HG02938 (cell line): ENCODE results near the gene EEA1.
"Not testable (repeated sequence)": the region's sequence is repeated elsewhere in the genome, so short reads cannot be mapped to it uniquely, and the experiment has no call there.

Experiments
- ATAC-seq: cut with Tn5 transposase; IDR thresholded peaks from one replicate; pipeline ENCODE4 v1.9.1; 2021; ENCODE audit warnings: mild to moderate bottlenecking, moderate library complexity; ENCODE audit not compliant: unreplicated experiment

Gene EEA1

DNA sequence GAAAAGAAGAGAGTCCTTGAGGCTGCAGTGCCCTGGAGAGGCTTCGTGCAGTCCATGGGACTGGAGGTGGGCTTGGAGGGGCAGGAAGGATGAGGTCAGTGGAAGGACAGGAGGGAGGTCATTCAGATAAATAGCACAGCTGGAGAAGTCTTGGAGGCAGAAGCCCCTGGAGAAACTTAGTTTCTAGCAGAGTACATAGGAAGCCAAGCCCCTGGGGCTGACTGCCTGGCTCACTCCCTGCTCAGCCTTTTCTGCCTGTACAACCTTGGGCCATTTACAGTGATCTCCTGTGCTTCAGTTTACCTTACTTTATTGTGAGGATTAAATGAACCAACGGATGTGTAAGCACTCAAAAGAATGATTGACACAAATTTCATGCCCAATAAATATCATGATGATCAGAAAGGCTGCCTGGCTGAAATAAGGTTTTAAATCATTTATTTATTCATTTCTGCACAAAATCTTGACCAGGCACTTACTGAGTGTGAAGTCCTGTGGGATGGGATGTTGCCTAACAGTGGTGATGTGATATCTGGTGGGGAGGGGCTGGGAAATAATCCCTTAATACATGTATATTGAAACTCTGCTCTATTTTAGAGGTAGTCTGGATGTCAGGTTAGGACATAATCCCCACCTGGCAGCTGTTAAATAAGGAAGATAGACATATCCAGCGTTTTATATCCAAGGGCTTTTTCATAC, 172.0 kb downstream of the EEA1 start:
- no peak for ATAC-seq

DNA sequence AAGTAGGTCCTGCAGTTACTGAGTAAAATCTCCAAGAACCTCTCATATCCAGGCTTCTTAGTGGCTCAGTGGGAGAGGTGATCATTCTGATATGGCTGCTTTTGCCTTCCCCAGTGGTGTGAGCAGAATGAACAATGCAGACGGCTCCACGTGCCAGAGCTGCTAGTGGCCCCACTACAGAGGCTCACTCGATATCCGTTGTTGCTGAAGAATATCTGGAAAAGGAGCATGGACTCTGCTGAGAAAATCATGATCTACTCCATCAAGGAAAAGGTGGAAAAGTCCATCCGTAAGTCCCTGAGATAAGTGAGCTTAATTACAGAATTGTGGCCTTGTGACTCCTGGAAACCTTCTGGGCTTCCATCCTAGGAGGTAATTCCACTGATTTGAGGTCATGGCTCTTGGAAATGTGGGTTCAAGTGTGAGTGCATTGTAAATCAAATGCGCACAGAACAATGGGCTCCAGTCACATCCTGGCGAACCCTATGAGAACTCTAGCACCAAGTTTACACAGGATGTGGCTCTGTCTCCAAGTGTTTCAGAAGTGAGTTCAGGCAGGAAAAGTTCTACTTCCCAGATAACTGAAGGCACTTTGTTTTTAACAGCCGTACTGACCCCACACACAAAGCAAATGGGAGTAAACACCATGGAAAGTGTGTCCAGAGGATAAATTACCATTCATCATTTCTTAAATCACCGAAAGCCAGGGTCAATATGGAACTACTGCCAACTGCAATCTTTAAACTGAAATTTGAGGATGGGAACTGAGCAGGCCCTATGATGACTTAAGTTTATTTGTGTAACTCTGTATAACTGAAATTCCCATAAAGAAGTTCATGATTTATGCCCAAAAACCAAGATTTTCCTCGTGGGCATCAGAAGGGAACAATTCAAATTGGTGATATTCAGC, 174.9 kb downstream of the EEA1 start:
- no peak for ATAC-seq

- ATAC-seq: not testable (repeated sequence)
These were observed 179.4 kb downstream of the EEA1 start for GRCh38 chr12:92749691-92750090.

- no peak for ATAC-seq
These were observed 181.9 kb downstream of the EEA1 start for GRCh38 chr12:92747151-92747550.

- no peak for ATAC-seq
These were observed 183.1 kb downstream of the EEA1 start for GRCh38 chr12:92745856-92746550.

- ATAC-seq: no peak
These were observed 186.1 kb downstream of the EEA1 start for GRCh38 chr12:92743026-92743425.

DNA sequence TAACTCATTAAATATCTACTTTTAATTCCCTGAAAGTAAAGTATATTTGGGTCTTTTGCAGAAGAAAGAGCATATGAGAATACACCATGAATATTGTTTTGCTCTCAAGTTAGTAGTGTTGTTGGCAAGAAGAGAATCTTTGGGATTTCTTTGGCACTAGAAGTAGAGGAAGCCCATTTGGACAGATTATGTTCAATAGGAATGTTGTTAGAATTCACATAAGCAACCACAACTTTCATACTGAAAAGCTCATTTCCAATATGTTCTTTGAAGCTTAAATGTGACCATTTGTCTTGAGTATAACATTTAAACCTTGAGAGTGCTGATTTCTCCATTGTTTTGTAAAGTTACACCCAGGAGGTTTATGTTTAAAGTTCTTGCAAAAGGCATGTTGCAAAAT, 188.7 kb downstream of the EEA1 start:
- ATAC-seq: no peak

DNA sequence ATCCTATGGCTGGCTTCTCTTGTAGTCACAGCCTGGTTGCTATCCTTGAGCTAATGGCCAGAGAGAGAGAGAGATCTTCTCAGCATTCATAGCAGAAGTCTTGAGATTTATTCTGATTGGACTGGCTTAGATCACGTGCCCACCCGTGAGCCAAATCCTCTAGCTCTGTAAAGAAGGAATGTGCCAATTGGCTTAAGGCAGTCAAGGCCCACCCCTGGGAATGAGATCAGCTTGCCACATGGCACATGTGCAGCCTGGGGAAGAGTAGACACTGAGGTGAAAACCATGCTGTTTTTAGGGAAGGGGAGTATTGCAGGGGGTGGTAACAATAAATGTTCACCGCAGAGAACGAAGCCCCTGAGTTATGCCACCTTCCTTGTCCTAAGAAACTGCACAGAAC, 190.0 kb downstream of the EEA1 start:
- ATAC-seq: no peak

- ATAC-seq: no peak
These were observed 190.9 kb downstream of the EEA1 start for GRCh38 chr12:92737855-92738850.

DNA sequence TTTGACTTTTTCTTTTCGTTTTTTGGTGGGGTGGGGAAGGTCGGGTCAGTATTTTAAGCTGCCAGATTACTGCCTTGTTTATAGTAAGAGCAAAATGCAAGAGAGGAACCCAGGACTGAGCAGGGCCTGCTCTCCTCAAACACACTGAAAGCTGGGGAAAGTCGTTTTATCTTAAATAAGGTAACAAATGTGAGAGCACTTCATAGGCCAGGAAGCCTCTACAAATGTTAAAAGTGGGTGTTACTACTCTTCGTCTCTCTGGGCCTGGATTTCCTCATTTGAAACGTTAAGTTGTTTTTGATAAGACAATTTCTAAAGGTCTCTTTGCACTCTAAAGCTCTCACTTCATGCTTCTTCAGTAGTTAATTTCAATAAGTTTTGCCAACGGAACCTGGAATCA, 192.5 kb downstream of the EEA1 start:
- ATAC-seq: no peak

GRCh38 chr12:92735131-92735721, 193.9 kb downstream of the EEA1 start:
- ATAC-seq: no peak

- no peak for ATAC-seq
These were observed 195.4 kb downstream of the EEA1 start for GRCh38 chr12:92733661-92734060.

GRCh38 chr12:92733181-92733580, 195.9 kb downstream of the EEA1 start:
- ATAC-seq: no peak

- ATAC-seq: no peak
These were observed 196.4 kb downstream of the EEA1 start for GRCh38 chr12:92732716-92733115.

- ATAC-seq: no peak
These were observed 196.9 kb downstream of the EEA1 start for GRCh38 chr12:92732216-92732615.

DNA sequence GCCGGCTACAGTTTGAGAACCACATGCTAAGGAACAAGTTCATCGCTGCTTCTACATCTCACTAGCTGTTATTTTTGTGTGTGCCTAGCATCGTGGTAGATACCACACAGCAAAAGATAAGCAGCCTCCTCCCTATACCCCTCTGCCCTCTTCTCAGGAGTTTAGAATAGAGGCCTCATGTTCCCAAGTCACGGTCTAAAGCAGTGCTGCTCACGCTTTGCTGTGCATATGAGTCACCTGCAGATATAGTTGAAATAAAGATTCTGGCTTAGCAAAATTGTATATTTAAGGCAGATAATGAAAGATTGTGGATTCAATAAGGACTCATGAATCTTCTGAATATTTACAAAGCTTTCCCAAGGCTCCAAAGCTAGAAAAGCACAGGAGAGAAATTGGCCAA, 198.3 kb downstream of the EEA1 start:
- ATAC-seq: no peak

DNA sequence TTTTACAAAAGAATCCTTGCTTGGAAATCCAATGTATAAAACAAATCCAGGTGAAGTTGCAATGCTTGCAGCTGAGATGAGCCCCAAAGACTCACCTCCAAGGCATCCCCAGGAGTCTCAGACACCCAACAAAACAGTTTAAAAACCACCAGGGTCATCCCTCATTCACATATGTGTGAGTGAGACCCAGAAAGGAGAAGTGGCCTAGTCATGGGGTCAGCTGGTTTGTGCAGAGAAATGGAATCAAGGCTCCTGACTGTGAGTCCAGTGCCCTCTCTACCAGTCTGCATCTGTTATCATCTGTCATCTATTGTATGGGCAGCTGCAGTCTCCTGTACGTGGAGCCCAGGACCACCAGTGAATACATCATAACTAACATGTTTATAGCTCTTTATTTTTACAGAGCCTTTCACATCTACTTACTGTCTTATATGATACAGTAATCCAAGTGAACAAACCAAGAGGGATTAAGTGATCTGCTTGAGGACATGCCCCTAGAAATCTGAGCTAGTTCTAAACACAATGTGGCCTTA, 199.3 kb downstream of the EEA1 start:
- ATAC-seq: no peak

DNA sequence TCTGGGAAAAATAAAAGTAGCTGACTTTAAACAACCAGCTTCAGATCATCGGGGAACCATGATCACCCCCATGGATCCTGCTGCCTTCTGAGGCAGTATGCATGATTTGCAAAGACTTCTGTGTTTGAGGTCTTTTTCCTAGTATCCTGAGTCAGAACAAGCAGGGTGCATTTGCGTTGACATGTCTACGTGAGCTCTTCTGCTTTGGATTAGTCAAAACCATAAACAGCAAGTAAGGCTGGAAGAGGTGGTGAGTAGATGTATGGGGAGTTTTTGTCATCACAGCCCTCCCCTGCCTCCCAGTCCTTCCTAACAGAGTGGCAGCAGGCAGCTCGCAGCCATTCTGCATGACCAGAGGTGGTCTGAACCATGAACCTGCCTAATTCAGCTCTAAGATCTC, 202.2 kb downstream of the EEA1 start:
- ATAC-seq: no peak

DNA sequence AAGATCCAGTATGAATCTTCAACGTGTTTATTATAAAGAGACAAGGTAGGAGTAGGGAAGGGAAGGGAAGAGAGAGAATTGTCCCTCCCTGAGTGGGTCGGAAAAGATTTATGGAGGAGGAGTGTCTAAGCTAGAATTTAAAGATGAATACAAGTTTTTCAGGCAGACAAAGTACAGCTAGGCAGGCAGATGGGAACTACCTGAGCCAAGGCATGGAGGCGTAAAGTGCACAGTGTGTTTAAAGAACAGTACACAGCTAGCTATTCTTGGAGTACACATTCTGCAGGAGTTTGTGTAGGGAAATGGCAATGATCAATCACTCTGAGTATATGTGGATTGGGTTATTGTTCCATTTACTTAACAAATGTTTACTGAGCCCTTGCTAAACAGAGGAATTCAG, 206.2 kb downstream of the EEA1 start:
- ATAC-seq: no peak

GRCh38 chr12:92721656-92722055, 207.4 kb downstream of the EEA1 start:
- no peak for ATAC-seq
